ENCODE measurements around the gene KAT2A.

KAT2A gene

GRCh38 chr17:42163696-42164407 is 42.7 kb upstream of the KAT2A start:
- no peak for DNase-seq (ENCODE audit: extremely low read depth, insufficient read length)
- no peak for TF ChIP-seq CTCF (IDR thresholded peaks at IDR 0.05; ENCODE audit: insufficient read depth, low read length, poor library complexity, severe bottlenecking)
- H3K4me3 ChIP-seq (replicated peaks; ENCODE audit: low read depth, low read length), result no peak overlapping the region
- no peaks in the 10 kb centered on the region for H3K36me3 ChIP-seq (ENCODE audit: control insufficient read depth, insufficient read depth, low read length)
- no peaks in the 10 kb centered on the region for H3K27me3 ChIP-seq (replicated peaks; ENCODE audit: control insufficient read depth, insufficient read depth, low read length)

- DNase-seq (ENCODE audit: extremely low read depth, insufficient read length), result no peak
- TF ChIP-seq CTCF (IDR thresholded peaks at IDR 0.05; ENCODE audit: insufficient read depth, low read length, poor library complexity, severe bottlenecking), result peak; percentile 77
- no peak overlapping the region for H3K4me3 ChIP-seq (replicated peaks; ENCODE audit: low read depth, low read length)
- H3K27me3 ChIP-seq (replicated peaks; ENCODE audit: control insufficient read depth, insufficient read depth, low read length), result no peaks in the 10 kb centered on the region
- H3K36me3 ChIP-seq (ENCODE audit: control insufficient read depth, insufficient read depth, low read length), result no peaks in the 10 kb centered on the region
Measured at GRCh38 chr17:42163113-42163512, 41.9 kb upstream of the KAT2A start.

- TF ChIP-seq CTCF (IDR thresholded peaks at IDR 0.05; ENCODE audit: insufficient read depth, low read length, poor library complexity, severe bottlenecking), result no peak
- Histone ChIP-seq H3K36me3 (ENCODE audit: control insufficient read depth, insufficient read depth, low read length) (no peaks in the 10 kb centered on the region), H3K27me3 (replicated peaks; ENCODE audit: control insufficient read depth, insufficient read depth, low read length) (no peaks in the 10 kb centered on the region), H3K4me3 (replicated peaks; ENCODE audit: low read depth, low read length) (no peak overlapping the region)
- DNase-seq (ENCODE audit: extremely low read depth, insufficient read length), result no peak
Measured at GRCh38 chr17:42160531-42160910, 39.4 kb upstream of the KAT2A start.

- no peaks in the 10 kb centered on the region for H3K36me3 ChIP-seq (ENCODE audit: control insufficient read depth, insufficient read depth, low read length)
- no peak overlapping the region for H3K4me3 ChIP-seq (replicated peaks; ENCODE audit: low read depth, low read length)
- H3K27me3 ChIP-seq (replicated peaks; ENCODE audit: control insufficient read depth, insufficient read depth, low read length), result no peaks in the 10 kb centered on the region
- no peak for DNase-seq (ENCODE audit: extremely low read depth, insufficient read length)
- no peak for TF ChIP-seq CTCF (IDR thresholded peaks at IDR 0.05; ENCODE audit: insufficient read depth, low read length, poor library complexity, severe bottlenecking)
Measured at GRCh38 chr17:42159796-42160530, 38.8 kb upstream of the KAT2A start.

GRCh38 chr17:42155614-42156045 is 34.5 kb upstream of the KAT2A start:
- DNase-seq (ENCODE audit: extremely low read depth, insufficient read length), result no peak
- H3K36me3 ChIP-seq (ENCODE audit: control insufficient read depth, insufficient read depth, low read length), result peaks cover 5% of the 10 kb centered on the region

More at GRCh38 chr17:42155614-42156045, 34.5 kb upstream of the KAT2A start:
- TF ChIP-seq CTCF (IDR thresholded peaks at IDR 0.05; ENCODE audit: insufficient read depth, low read length, poor library complexity, severe bottlenecking), result no peak
- Histone ChIP-seq H3K27me3 (replicated peaks; ENCODE audit: control insufficient read depth, insufficient read depth, low read length) (no peaks in the 10 kb centered on the region), H3K4me3 (replicated peaks; ENCODE audit: low read depth, low read length) (peak overlapping the region; percentile 45)

All from GM06990 (cell line).